HG02970 (cell line): ENCODE measurements around the gene ATP8A2.

ENCODE experiments used
- ATAC-seq: cut with Tn5 transposase; IDR thresholded peaks from one replicate; pipeline ENCODE4 v1.9.1; 2021; ENCODE audit warnings: mild to moderate bottlenecking, moderate library complexity, moderate number of reproducible peaks; ENCODE audit not compliant: unreplicated experiment, low FRiP score

Gene ATP8A2

DNA sequence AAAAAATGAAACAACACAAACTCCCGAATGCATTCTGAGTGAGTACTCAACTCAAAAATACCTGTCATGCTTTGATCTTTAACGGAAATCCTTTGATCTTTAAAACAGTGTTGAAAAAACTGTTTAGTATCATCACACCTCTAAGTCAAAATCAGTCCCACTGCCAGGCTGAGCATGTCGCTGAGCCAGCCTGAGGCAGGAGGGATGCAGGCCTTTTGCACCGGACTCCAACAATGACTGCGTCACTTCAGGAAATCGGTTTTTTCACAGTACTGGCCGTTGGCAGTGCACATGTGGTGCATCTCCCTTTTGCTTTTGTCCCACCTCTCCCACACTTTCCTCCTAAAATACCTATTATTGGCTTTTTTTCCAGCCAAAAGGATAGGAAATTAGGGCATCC, 601.8 kb downstream of the ATP8A2 start:
- ATAC-seq, result no peak

DNA sequence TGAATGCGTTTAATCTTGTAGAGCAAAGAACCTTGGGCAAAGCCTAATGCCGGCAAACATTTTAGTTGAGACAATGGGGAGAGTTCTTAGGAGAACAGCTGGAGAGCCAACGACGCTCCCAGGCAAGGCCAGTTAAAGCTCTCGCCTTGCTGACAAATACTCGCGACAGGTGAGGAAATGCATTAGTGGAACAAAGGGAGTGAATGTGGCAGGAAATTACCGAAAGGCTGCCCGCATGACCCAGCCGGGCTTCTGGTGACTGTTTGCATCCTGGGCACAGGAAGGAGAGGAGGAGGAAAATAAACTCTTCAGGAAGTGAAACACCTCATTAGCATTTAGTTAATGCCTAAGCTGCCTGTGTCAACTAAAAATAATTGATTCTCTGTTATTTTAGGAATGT, 605.4 kb downstream of the ATP8A2 start:
- no peak for ATAC-seq

DNA sequence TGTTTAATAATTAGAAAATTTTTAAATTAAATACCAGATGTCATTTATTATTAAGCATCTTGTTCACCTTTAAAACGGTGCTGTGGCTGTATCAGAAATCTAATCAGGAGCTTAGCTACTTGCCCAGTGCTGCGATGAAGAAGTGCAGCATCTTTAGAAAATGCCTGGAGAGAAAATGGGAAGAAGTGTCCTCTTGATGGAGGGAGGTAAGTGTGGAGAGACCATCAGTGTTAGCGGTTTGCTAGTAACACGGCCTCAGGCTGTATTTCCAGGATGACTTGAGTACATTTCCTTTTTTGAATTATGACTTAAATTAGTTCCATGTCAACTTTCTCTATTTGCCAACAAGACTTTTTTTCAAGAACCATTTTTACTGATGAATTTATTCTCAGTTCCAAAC, 605.9 kb downstream of the ATP8A2 start:
- no peak for ATAC-seq

DNA sequence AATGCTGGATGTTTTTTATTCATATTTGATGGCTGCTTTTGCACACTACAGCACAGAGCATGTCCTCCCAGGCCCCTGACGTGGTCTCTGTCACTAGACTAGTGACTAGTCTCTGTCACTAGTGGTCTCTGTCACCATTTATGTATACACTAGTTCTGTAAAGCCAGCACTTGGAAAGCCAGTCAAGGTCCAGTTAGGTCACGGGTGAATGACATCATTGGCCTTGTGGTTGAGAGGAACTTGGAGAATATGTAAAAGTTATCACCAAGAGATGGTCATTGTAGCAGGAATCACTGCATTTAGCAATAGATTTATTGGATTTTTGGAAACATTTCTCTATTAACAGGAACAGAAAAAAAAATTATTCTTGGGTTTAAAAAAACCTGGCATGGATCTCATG, 607.2 kb downstream of the ATP8A2 start:
- ATAC-seq, result no peak

DNA sequence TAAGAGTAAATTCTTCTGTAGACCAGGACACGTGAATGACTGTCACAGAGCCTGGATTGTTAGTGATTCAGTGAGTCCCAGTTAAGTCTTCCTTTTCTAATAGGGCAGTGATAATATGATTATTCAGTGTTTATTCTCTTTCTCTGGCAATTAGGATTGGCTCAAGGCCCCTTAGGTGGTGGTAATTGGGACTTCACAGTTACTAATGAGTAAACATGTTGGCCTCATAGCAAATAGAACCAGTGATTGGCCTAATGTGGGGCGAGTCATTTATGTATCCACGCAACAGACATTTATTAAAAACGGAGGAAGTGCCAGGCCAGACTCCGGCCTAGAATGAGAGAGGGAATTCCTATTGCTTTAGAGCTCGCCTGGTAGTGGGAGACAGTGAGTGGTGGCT, 607.6 kb downstream of the ATP8A2 start:
- no peak for ATAC-seq

DNA sequence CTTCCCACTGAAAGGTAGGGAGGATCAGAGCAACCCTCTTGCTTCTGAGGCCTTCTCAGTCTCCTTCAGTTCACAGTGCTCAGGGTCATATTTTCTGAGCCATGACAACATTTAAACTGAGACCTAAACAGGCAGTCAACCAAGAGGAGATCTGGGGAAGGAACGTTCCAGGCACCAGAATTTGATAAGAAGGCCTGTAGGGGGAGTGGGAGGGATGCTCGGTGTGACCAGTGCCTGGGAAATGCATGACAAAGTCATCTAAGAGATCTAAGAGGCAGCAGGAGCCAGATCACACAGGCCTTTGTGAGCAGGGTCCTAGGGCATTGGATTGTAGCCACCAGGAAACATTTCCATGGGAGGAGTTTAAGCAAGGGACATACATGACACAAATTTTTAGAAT, 608.5 kb downstream of the ATP8A2 start:
- ATAC-seq, result no peak

DNA sequence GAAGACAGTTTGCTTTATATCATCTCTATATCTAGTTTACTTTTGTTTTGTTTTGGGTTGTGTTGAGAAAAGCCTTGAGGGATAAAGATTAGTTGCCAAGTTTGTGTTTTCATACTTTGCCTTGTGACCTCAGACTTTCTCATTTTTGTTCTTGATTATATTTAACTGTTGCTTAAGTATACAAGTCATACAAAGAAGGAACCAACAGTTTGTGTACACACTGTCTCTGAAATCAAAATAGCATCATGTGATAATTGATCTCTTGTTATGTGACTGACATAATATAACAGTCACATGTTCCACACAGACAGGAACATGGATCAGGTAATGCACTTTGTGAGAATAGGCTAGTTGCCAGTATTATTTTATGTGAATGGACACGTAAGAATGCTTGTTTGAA, 609.3 kb downstream of the ATP8A2 start:
- ATAC-seq, result no peak

DNA sequence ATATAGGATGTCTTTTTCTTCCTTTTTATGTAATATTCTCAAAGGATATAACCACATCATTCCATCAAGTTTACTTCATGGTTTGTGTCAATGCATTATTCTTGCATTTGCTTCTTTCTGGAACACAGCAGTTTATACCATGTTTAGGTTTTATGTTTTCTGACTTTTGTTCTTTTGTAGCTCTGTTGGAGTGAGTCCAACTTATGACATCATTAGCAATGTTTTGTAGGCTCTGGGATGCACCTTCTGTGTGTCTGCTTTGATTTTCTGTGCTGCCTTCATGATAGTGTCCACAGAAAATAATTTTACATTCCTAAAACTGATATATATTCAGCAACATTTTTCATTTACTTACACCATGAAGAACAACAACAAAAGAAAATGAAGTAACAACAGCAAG, 611.1 kb downstream of the ATP8A2 start:
- no peak for ATAC-seq

DNA sequence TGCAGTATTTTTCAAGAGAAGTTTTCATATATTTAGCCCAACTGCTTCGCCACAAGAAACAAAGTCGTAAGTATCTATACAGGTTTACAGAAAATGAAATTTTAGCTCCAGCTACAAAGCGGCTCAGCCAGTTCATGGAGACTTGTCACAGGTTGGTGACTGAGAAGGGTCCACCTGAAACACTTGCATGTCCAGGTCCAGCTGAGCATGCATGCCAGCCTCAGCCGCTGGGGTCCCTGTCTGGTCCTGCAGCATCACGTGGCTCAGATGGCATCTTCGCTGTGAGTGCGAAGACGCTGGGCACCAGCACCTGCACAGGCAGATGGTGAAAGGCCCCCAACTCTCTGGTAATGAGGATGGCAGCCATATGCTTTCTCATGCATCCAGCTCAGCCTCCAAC, 616.2 kb downstream of the ATP8A2 start:
- no peak for ATAC-seq

DNA sequence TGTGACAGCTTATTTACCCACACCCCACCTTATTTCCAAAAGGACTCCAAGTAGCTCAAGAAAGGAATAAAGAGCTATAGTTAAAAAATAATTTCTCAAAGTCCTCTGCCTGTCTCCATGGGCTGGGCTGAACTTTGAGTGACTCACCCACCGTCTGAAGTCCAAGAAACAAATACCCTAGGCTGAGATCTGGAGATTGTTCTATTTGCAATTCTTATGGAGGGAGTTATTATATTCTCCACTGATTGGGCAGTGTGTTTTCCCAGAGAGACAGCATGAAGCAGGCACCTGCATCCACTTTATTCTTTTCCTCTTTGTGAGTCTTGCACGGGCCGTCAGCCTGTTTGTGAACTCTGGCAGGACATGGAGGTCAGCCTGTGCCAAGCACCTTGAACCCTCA, 616.9 kb downstream of the ATP8A2 start:
- ATAC-seq, result no peak

DNA sequence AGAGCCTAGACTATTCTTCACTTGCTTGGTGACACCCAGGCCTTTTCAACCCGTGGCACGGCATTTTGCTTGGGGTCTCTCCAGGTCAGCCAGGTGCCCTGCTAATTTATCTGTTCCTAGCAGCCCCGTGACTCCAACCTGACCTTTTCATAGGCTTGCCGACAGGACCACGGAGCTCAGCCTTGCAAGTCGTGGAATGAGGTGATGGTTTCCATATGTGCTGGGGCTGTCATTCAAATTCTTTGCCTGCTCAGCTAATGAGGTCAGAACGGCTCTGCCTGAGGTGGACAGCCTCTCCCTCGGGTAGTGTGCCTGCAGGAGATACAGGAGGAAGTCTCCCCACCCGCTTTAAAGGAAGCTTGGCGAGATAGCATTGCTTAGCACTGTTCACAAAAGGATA, 619.0 kb downstream of the ATP8A2 start:
- no peak for ATAC-seq

DNA sequence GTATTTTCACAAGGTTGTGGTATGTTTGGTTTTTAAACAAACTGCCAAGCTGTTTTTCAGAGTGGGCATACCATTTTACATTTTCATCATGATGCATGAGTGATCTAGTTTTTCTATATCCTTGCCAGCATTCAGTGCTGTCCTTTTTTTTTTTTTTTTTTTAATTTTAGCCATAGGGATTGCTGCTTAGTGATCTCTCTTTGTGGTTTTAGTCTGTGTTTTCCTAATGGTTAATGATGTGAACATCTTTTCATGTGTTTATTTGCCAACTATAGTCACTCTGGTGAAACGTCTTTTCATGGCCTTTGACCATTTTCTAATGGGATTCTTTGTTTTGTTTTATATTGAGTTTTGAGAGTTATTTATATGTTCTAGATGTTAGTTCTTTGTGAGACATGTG, 620.3 kb downstream of the ATP8A2 start:
- no peak for ATAC-seq

DNA sequence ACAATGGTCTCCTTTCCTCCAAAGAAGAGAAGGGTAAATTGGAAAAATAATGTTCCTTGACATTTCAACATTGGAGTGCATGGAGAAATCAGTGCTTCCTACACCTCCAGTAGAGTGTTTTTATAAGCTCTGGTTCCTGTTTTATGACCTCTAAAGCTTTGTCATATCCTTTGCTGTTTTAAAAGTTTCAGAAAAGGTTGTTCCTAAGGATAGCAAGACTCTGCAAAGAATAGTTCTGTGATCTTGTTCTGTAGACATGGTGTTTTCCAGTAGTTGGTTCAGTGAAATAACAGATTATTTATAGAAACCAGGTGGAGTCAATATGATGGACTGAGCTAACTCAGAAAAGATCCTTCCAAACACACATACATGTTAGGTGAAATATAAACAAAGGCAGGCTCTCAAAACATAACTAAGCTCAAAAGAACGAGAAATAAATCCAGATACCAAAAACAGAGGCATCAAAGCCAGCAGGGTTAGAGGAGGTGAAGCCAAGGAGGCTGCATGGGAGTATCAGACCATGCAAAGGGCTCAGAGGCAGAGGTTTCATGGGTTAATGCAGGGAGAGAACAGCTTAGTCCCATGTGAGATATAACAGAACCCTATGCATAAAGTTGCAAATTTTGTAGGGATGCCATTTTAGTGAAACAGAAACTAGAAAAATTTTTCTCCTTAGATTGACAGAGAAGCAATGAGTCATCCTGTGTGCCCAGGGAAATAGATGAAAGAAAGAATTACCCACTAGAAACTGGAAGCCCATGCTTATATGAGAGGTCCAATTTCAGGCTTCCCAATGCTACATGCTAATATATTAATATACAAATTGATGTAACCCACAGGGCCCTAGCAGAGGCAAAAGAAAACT, 635.7 kb downstream of the ATP8A2 start:
- ATAC-seq, result no peak

DNA sequence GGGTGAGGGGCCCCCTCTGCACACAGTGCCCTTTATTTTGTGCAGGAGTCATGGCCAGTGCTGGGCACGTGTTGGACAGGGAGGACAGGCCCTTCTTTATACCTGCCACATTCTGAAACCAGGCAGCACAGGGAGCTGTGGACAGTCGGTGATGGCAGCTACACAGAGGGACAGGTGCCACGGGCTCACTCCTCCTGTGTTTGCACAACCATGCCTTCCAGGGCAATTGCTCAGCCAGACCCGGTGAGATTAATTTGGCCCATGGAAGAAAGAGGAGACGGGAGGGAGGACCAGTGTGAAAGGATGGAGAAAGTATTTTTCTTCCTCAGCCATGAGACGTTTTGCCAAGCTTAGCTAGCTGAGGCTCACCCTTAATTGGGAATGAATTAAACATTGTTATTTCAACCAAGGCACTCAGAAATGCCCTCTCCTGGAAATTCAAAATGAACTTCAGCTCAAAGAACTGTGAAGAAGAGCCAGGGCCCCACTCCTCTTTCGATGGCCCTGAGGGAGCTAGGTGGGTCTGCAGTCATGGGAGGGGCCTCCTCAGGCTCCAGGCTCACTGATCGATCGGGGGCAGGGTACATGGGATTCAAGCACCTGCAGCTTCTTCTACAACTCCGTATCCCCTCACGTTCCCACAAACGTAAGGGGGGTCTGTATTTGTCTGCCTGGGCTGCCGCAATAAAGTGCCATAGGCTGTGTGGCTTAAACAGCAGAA, 638.9 kb downstream of the ATP8A2 start:
- ATAC-seq, result no peak

DNA sequence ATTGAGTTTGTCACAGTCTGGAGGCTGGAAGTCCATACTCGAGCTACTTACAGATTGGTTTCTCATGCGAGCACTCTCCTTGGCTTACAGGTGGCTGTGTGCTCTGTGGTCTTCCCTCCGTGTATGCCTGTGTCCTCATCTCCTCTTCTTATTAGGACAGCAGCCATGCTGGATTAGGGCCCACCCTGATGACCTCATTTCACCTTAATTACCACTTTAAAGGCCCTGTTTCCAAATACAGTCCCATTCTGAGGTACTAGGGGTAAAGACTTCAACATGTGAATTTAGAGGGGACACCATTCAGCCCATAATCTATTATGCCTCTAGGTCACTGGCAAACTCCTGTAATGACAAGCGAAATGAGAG, 639.4 kb downstream of the ATP8A2 start:
- ATAC-seq, result no peak

DNA sequence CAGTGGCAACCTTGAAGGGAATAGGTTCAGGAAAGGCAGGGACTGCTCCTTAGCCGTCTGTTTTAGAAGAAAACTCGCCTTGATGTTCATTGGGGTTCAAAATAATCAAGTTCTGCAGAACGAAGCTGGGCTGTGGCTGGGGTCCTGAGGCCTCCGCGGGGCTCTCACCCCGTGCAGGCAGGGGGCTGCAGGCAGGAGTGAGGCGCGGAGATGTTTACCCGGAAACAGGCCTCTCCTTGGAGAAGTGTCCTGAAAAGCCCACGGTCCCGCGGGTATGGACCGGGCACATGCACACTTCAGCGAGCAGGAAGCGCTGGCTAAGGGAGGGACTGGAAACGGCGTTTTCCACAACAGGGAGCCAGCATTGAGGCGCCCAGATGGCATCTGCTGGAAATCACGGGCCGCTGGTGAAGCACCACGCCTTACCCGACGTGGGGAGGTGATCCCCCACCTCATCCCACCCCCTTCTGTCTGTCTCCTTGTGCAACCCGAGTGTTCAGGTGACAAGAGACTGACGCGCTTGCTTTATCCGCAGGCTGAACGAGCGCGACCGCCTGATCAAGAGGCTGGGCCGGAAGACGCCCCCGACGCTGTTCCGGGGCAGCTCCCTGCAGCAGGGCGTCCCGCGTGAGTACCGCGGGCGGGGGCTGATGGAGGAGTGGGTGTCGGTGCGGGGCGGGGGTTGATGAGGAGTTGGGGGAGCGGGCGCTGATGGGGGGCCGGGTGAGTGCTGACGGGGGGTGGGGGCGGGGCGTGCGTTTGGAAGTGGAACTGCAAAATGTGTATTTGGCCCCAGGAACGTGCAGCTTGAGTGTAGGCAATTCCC, 640.4 kb downstream of the ATP8A2 start:
- ATAC-seq, result no peak

DNA sequence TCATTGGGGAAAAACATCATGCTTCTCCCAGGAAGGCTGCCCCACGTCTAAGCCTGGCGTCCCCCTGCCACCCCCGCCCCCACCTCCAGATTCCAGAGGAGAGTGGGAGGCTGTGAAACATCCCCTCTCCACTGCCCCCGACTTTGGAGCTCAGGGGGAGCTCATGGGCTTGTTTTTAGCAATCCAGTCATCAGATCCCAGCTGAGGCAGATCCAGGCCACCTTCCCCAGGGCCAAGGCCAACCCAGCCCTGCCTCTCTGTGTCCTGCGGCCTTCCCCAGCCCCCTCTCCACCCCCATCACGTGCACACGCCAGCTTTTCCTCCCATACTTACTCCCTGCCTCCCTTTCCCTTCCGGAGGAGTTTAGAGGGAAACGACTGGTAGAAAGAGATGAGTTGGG, 641.2 kb downstream of the ATP8A2 start:
- no peak for ATAC-seq

DNA sequence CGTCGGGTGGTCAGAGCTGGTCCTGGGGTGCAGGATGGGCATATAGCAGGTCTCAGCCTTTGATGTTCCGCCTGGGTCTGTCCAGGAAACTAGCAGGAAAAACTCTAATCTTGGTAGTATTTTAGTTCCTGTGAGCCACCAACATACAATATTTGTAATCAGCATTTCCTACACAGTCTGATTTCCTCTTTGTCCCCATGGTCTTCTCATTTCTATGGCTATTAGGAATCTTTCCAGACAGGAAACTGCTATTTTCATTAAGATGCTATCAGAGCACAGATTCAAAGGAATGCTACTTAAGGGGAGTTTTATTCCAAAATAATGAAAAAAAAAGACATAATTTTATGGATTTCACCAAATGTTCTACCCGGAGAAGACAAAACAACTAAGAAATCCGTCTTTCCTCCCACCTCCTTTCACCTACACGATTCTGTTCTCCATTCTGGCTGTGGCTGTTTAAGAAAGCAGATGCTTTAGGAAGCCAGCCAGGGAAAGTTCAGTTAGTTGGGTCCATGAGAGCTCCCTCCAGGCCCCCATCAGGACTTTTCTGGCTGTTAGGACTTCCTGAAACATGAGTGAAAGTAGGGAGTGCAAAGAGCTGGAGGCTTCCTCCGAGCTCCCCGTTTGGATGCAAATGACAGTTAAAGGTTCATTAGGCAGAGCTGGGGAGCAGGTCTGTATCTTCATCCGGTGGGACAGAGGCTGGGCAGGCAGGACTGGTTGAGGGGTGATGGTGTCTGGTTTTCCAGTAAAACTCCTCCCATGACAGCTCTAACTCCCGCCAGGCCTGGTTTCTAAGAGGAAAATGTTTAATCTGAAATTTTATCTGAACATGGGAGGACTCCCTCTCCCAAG, 643.7 kb downstream of the ATP8A2 start:
- no peak for ATAC-seq

DNA sequence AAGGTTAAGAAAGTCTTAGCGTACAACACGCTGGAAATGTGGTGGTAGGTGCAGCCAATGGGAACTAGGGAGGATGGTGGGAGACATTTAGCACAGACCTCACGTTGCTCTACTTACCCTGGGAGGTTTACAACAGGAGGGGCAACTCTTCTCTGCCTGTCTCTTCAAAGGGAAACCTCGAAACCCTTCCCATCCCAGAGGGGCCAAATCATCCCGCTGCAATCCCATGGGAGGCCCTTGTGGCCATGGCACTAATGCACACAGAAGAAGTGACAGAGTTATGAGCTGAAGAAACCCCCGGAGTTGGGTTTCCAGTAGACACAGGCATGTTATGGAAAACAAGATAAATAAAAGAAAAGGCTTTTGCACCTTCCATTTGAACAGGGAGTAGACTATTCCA, 644.4 kb downstream of the ATP8A2 start:
- ATAC-seq, result no peak

DNA sequence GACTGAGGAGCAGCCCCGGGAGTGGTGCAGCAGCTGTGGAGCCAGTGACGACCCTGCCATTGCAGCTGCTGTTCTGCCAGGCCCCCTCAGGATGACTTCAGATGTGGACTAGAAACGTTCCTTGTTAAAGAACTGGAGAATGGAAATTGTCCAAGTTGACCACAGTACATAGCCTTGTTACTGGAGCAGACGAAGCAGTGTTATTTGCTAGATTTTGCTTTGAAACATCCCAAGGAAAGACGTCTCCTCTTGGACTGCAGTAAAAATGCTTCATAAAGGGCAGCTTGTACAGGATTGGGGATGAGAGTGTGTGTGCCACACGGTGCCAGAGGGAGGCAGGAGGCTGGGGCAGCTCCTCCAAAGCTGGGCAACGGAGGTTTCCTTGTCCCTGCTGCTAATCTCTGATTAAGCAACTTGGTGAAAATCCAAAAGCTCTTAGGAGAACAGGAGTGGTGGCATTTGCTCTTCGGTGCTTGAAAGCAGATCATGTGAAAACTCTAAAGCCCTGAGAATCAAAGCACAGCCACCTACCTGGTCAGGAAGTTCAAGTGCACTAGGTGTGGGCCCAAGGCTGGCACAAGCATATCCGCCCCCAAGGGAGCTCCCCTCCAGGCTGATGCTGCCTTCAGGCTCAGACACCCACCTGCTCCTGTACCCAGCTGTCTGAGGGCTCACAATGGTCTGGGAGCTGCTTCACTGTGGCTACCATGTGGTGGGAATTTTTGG, 645.6 kb downstream of the ATP8A2 start:
- ATAC-seq, result no peak
